Activated T-helper 1 cell treated with anti-CD3 and anti-CD28 coated beads, Interleukin-2, amount 50 U/mL, for 16 hours (primary cell): Measurements from ENCODE around the gene HSD3B7.

Source experiments
- DNase-seq, 2 donors: peaks; one replicate each; pipeline ENCODE4 v3.0.0-alpha.2; 2020; ENCODE audit warnings: low read depth in 1 of 2, low spot score in 1 of 2

HSD3B7 gene

GRCh38 chr16:30982548-30983288, 2.3 kb upstream of the HSD3B7 start:
- DNase-seq = no peak

GRCh38 chr16:30983289-30983889, 1.6 kb upstream of the HSD3B7 start:
- no peak for DNase-seq

DNA sequence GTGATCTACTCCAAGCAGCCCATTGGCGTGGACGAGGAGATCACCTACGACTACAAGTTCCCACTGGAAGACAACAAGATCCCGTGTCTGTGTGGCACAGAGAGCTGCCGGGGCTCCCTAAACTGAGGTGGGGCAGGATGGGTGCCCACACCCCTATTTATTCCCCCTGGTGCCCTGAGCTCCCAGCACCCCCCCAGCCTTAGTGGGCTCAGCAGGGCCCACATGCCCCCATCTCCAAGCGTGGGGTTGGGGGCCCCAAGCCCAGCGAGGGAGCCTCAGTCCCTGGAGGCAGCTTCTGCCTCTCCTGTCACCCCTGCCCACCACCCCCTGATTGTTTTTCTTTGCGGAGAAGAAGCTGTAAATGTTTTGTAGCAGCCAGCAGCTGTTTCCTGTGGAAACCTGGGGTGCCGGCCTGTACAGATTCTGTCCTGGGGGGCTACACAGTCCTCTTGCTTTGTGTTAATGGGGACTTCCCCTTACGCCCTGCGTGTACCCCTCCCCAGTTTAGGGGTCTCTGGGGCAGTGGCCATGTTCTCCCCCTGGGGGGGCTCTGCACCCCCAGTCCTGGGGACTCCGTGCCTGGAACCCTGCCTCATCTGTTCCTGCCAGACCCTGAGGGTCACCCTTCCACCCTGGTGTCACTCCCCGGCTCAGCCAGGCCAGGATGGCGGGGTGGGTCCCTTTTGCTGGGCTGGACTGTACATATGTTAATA, 953 bp upstream of the HSD3B7 start:
- DNase-seq = no peak

- no peak for DNase-seq
Measured at GRCh38 chr16:30985401-30986128, 558 bp downstream of the HSD3B7 start.

- DNase-seq = no peak
Measured at GRCh38 chr16:30986129-30986991, 1.4 kb downstream of the HSD3B7 start.

- no peak for DNase-seq
Measured at GRCh38 chr16:30987581-30988190, 2.7 kb downstream of the HSD3B7 start.

DNA sequence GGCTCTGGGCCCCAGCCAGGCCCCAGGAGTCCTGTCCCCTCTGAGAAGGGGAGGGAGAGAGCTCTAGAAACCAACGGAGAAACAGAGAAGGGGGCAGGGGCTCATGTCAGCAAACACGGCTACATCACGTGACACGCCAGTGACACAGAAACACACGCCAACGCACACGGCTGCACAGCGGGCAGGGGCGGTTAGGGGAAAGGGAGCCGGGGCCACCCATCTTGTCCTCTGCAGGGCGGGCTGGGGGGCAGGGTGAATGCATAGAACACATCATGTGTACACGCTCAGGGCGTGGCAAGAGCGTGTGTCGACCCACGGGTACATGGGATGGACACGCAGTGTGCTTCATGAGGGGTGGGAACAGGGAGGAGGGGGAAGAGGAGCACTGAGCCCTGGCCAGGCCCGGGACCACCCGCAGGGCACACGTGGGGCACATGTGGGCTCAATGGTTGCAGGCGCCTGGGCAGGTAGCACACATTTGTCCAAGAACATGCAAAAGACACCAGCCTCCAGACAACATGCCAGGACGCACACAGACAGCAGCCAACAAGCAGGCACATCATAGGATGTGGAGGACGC, 4.6 kb downstream of the HSD3B7 start:
- DNase-seq = no peak

GRCh38 chr16:30990105-30990504, 5.1 kb downstream of the HSD3B7 start:
- no peak for DNase-seq

- DNase-seq = no peak
Measured at GRCh38 chr16:30991052-30991451, 6.0 kb downstream of the HSD3B7 start.

- no peak for DNase-seq
Measured at GRCh38 chr16:30992276-30992780, 7.3 kb downstream of the HSD3B7 start.

DNA sequence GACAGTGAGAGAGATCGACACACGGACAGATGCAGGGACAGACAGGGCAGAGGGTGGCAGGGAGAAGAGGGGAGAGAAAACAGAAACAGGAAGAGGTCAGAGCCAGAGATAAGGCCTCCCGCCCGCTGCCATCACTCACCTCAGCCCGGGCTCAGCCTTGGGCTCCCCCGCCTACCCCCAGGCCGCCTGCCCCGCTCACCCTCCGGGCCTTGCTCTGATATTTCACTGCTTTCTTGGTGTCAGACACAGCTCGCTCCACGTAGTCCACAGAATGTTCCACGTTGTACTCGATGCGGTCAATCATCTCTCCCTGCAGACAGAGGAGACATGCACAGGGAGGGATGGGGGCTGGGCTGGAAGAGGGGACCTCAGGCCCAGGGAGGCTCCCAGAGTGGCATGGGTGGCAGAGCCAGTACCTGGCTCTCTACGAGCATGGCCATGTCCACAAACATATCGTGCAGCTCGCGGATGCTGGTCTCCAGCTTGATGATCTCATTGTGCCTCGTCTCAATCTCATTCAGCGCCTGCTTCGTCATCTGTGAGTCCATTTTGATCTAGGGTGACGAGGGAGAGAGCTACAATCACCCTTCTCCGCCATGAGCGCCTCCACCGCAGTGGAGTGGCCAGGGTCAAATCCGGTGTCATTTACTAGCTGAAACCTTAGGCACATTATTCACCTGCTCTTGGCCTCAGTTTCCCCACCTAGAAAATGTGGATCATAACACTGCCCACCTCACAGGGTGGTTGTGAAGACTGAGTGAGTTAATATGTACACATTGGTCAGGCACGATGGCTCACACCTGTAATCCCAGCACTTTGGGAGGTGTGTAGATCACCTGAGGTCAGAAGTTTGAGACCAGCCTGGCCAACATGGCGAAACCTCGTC, 8.2 kb downstream of the HSD3B7 start:
- no peak for DNase-seq

- DNase-seq = no peak
Measured at GRCh38 chr16:30995927-30996323, 10.9 kb downstream of the HSD3B7 start.

DNA sequence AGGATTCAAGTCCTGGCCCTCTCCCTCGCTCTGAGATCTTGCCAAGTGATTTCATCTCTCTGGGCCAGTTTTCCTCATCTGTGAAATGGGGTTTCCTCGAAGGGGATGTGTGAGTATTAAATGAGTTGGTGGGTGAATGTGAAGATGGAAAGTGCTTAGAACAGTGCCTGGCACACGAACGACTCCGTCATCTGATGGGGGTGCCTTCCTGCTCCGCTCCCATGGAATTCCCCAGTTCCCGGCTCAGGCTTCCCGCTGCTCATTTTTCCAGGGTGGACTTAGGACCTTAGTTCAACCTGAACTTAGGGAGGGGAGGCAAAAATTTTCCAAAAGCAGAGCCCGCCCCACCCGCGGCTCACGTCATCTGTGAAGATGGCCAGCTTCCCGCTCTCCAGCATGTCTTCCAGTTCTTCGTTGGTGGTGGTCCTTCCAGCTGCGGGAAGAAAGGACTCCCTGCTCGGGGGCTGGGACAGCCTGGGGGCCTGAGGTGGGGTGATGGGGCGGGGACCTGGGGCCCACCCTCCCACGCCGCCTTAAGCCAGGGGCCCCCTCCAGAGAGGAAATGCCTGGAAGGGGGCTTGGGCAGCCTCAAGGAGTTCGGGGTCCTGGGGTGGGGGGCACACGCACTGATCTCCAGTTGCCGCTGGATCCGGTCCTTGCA, 11.4 kb downstream of the HSD3B7 start:
- DNase-seq = no peak

- DNase-seq = peak; percentile 75 to 76
Measured at GRCh38 chr16:30996985-30997724, 12.1 kb downstream of the HSD3B7 start.

- no peak for DNase-seq
Measured at GRCh38 chr16:30997725-30998711, 13.0 kb downstream of the HSD3B7 start.
